HepG2 (cell line): ENCODE measurements around the gene TMEM47. TPM values are rescaled to one million over a fixed set of nuclear protein-coding genes. Genes with fewer than 3 reads are reported as not detected.

Experiments used
- KDM5A ChIP-seq: fragments of 200-600 bp; sonication (generic); IDR thresholded peaks from 2 replicates; pipeline ENCODE4 v1.7.0; 2018; ENCODE audit warnings: antibody characterized with exemption, mild to moderate bottlenecking, low read length, borderline replicate concordance
- RBFOX2 ChIP-seq: fragments of 200-400 bp; formaldehyde crosslinking; IDR thresholded peaks from 2 replicates; pipeline ENCODE4 v1.6.1; 2017; ENCODE audit warnings: low read depth, mild to moderate bottlenecking, low read length
- ZBTB10 ChIP-seq: sonication (generic); formaldehyde crosslinking; IDR thresholded peaks from 2 replicates; pipeline ENCODE4 v1.4.0; 2020; ENCODE audit warnings: missing genetic modification reagents, borderline replicate concordance
- ZBTB37 ChIP-seq: sonication (generic); formaldehyde crosslinking; IDR thresholded peaks from 2 replicates; pipeline ENCODE4 v1.4.0; 2020; ENCODE audit warnings: mild to moderate bottlenecking, missing genetic modification reagents
- ZKSCAN5 ChIP-seq: sonication (generic); formaldehyde crosslinking; IDR thresholded peaks from 2 replicates; pipeline ENCODE4 v1.5.1; 2020; ENCODE audit warnings: mild to moderate bottlenecking, missing genetic modification reagents
- polyA plus RNA-seq, 8 experiments: library from polyadenylated mRNA; depleted of rRNA in 3 of 8; stranded (reverse) in 7 of 8; unstranded in 1 of 8; fragments of >200 nt; fragmentation: Illumina TruSeq in 4 of 8; extraction: Trizol in 4 of 8; gene quantifications; 2 replicates each; pipeline versions ENCODE4 v1.2.1 to v1.2.3, GENCODE V29; 2011 to 2016; ENCODE audit warnings: low read depth in 4 of 8, missing spikeins in 1 of 8, mixed read lengths in 1 of 8; ENCODE audit not compliant: insufficient read depth in 1 of 8
- total RNA-seq, 5 experiments: library from RNA; depleted of rRNA; stranded (reverse); fragments of >200 nt; fragmentation: Illumina TruSeq; extraction: Trizol; gene quantifications; 2 replicates each; pipeline ENCODE4 v1.2.3, GENCODE V29; 2016; ENCODE audit warnings: low read depth in 1 of 5
- TF ChIP-seq, protein P1 (sequence below): sonication (generic); formaldehyde crosslinking; IDR thresholded peaks from 2 replicates; pipeline ENCODE4 v1.4.0; 2020; ENCODE audit warnings: missing genetic modification reagents, borderline replicate concordance

Gene TMEM47
- total and polyA plus RNA-seq, 2 of the 13 experiments (the other 11 are each of a cell fraction or from before 2014, with no cell fraction given): not detected

- TF ChIP-seq RBFOX2 (no peak), ZKSCAN5 (CRISPR knock-in tag) (no peak), KDM5A (no peak), ZBTB37 (CRISPR knock-in tag) (no peak), ZBTB10 (CRISPR knock-in tag) (no peak)
- TF ChIP-seq, protein P1, sequence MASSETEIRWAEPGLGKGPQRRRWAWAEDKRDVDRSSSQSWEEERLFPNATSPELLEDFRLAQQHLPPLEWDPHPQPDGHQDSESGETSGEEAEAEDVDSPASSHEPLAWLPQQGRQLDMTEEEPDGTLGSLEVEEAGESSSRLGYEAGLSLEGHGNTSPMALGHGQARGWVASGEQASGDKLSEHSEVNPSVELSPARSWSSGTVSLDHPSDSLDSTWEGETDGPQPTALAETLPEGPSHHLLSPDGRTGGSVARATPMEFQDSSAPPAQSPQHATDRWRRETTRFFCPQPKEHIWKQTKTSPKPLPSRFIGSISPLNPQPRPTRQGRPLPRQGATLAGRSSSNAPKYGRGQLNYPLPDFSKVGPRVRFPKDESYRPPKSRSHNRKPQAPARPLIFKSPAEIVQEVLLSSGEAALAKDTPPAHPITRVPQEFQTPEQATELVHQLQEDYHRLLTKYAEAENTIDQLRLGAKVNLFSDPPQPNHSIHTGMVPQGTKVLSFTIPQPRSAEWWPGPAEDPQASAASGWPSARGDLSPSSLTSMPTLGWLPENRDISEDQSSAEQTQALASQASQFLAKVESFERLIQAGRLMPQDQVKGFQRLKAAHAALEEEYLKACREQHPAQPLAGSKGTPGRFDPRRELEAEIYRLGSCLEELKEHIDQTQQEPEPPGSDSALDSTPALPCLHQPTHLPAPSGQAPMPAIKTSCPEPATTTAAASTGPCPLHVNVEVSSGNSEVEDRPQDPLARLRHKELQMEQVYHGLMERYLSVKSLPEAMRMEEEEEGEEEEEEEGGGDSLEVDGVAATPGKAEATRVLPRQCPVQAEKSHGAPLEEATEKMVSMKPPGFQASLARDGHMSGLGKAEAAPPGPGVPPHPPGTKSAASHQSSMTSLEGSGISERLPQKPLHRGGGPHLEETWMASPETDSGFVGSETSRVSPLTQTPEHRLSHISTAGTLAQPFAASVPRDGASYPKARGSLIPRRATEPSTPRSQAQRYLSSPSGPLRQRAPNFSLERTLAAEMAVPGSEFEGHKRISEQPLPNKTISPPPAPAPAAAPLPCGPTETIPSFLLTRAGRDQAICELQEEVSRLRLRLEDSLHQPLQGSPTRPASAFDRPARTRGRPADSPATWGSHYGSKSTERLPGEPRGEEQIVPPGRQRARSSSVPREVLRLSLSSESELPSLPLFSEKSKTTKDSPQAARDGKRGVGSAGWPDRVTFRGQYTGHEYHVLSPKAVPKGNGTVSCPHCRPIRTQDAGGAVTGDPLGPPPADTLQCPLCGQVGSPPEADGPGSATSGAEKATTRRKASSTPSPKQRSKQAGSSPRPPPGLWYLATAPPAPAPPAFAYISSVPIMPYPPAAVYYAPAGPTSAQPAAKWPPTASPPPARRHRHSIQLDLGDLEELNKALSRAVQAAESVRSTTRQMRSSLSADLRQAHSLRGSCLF (CRISPR knock-in tag): no peak
These were observed 45.0 kb downstream of the TMEM47 start (continued) for GRCh38 chrX:34612036-34612435.
